Gastroesophageal sphincter (tissue), 4 donors: ENCODE data around the gene MORN5. TPM values are rescaled to one million over a fixed set of nuclear protein-coding genes. Genes with fewer than 3 reads are reported as not detected.

Experiments
- ATAC-seq: fragments of 150-250 bp; one replicate; pipeline ENCODE4 v1.9.1; 2016; ENCODE audit warnings: mild to moderate bottlenecking, moderate library complexity
- H3K27ac ChIP-seq, 4 donors: fragments of 200-600 bp; sonication (generic) in 3 of 4; 1 replicate in 3 of 4; 2 replicates in 1 of 4; pipeline ENCODE4 v1.5.1; 2016 to 2019
- H3K27me3 ChIP-seq: fragments of 200-600 bp; sonication (generic); one replicate; pipeline ENCODE4 v1.5.1; 2019
- H3K36me3 ChIP-seq, 2 donors: fragments of 200-600 bp; sonication (generic); one replicate each; pipeline ENCODE4 v1.5.1; 2019; ENCODE audit warnings: control low read depth in 1 of 2
- H3K4me1 ChIP-seq, 3 donors: fragments of 200-600 bp; sonication (generic); 1 replicate in 2 of 3; 2 replicates in 1 of 3; pipeline ENCODE4 v1.5.1; 2016 to 2019; ENCODE audit warnings: control low read depth in 2 of 3
- H3K4me3 ChIP-seq, 2 donors: fragments of 200-600 bp; sonication (generic); one replicate each; pipeline ENCODE4 v1.5.1; 2019; ENCODE audit warnings: mild to moderate bottlenecking in 1 of 2, moderate library complexity in 1 of 2
- H3K9me3 ChIP-seq, 3 donors: fragments of 200-600 bp; sonication (generic); one replicate each; pipeline ENCODE4 v1.5.1; 2017 to 2019; ENCODE audit warnings: control low read depth in 2 of 3
- EP300 ChIP-seq: sonication (generic); formaldehyde crosslinking; IDR thresholded peaks from one replicate; pipeline ENCODE4 v1.6.1; 2017; ENCODE audit warnings: antibody characterized with exemption, mild to moderate bottlenecking
- POLR2A ChIP-seq, 2 donors: fragments of 450-650 bp; IDR thresholded peaks; one replicate each; pipeline ENCODE4 v1.6.1; 2017; ENCODE audit warnings: antibody characterized with exemption in 2 of 2, mild to moderate bottlenecking in 2 of 2, moderate library complexity in 1 of 2
- POLR2AphosphoS5 ChIP-seq: sonication (generic); formaldehyde crosslinking; IDR thresholded peaks from one replicate; pipeline ENCODE4 v1.6.1; 2017; ENCODE audit warnings: antibody characterized with exemption
- WGBS, 2 donors: methylation state at CpG; one replicate each; pipeline ENCODE4 v1.1.5; 2018; ENCODE audit warnings: low coverage in 1 of 2; 5-methylcytosine and 5-hydroxymethylcytosine counted together
- total RNA-seq, 4 donors: library from RNA; depleted of rRNA; stranded (reverse); fragments of >200 nt; gene quantifications; one replicate each; pipeline ENCODE4 v1.1.0, GENCODE V29; 2016
- TF ChIP-seq, protein P1 (sequence below), 4 experiments: fragments of 200-600 bp in 2 of 4; fragments of 450-650 bp in 2 of 4; sonication (generic) in 1 of 4; IDR thresholded peaks; one replicate each; pipeline ENCODE4 v1.5.1; 2017 to 2019; ENCODE audit warnings: antibody characterized with exemption in 4 of 4, mild to moderate bottlenecking in 2 of 4, moderate library complexity in 2 of 4

Gene MORN5
- total RNA-seq, 4 donors from 2014 or later = 6.2 TPM; not detected in 3

DNA sequence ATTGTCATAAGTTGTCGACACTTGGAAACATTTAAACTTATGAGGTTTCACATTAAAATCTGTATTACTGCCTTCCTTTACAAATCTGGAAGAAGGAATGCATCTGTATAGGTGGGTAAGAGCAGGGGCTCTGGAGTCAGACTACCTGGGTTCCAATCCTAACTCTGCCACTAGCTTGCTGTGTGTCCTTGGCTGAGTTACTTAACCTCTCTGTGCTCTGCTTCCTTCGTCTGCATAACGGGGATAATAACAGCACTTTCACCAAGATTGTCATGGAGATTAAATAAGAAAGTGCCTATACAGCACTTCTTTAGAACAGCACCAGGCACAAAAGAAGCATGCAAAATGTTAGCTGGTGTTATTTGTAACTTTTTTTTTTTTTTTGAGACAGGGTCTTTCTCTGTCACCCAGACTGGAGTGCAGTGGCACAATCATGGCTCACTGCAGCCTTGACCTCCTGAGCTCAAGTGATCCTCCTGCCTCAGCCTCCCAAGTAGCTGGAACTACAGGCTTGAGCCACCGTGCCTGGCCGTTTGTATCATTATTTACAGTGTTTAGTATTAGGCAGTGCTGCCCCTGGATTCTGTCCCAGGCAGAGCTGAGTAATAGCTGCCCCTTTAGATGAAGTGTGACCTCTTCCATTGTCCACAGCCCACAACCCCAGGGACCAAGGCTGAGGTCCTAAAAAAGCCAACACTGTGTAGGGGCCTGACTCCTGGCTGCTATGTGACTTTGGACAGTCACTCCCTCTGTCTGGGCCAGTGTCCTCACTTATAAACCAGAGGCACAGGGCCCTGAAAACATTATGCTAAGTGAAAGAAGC lies 41.2 kb upstream of the MORN5 start:
- no peaks in the 10 kb centered on the region for H3K27me3 ChIP-seq
- peaks cover 0 to 8% (median 0%) of the 10 kb centered on the region in 3 donors for H3K4me1 ChIP-seq
- ATAC-seq = no peak
- no peaks in the 10 kb centered on the region for H3K9me3 ChIP-seq
- no peak overlapping the region for H3K4me3 ChIP-seq
- TF ChIP-seq POLR2A (IDR thresholded peaks at IDR 0.05) (no peak), POLR2AphosphoS5 (no peak)
- 70 to 72% methylated on average over 2 to 3 of the region's 5 CpGs for WGBS, 2 donors
- no peak overlapping the region for H3K27ac ChIP-seq
- H3K36me3 ChIP-seq = no peaks in the 10 kb centered on the region

DNA sequence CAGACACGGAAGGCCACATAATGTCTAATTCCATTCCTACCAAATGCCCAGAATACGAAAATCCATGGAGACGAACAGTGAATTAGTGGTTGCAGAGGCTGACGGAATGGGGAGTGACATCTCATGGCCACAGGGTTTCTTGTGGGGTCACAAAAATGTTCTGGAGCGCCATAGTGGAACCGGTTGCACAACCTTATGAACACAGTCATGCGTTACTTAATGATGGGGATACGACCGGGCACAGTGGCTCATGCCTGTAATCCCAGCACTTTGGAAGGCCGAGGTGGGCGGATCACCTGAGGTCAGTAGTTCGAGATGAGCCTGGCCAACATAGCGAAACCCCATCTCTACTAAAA lies 40.6 kb upstream of the MORN5 start:
- Histone ChIP-seq H3K27ac (no peak overlapping the region), H3K36me3 (no peaks in the 10 kb centered on the region), H3K4me3 (no peak overlapping the region), H3K27me3 (no peaks in the 10 kb centered on the region), H3K4me1 (peaks cover 0 to 8% (median 0%) of the 10 kb centered on the region in 3 donors), H3K9me3 (no peaks in the 10 kb centered on the region)
- ATAC-seq = no peak
- 87% methylated on average over 6 to 10 of the region's 13 CpGs for WGBS, 2 donors
- no peak for TF ChIP-seq POLR2AphosphoS5
- TF ChIP-seq EP300 = no peak
- no peak for TF ChIP-seq POLR2A (IDR thresholded peaks at IDR 0.05)
- TF ChIP-seq, protein P1, sequence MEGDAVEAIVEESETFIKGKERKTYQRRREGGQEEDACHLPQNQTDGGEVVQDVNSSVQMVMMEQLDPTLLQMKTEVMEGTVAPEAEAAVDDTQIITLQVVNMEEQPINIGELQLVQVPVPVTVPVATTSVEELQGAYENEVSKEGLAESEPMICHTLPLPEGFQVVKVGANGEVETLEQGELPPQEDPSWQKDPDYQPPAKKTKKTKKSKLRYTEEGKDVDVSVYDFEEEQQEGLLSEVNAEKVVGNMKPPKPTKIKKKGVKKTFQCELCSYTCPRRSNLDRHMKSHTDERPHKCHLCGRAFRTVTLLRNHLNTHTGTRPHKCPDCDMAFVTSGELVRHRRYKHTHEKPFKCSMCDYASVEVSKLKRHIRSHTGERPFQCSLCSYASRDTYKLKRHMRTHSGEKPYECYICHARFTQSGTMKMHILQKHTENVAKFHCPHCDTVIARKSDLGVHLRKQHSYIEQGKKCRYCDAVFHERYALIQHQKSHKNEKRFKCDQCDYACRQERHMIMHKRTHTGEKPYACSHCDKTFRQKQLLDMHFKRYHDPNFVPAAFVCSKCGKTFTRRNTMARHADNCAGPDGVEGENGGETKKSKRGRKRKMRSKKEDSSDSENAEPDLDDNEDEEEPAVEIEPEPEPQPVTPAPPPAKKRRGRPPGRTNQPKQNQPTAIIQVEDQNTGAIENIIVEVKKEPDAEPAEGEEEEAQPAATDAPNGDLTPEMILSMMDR (IDR thresholded peaks at IDR 0.05) = no peak

DNA sequence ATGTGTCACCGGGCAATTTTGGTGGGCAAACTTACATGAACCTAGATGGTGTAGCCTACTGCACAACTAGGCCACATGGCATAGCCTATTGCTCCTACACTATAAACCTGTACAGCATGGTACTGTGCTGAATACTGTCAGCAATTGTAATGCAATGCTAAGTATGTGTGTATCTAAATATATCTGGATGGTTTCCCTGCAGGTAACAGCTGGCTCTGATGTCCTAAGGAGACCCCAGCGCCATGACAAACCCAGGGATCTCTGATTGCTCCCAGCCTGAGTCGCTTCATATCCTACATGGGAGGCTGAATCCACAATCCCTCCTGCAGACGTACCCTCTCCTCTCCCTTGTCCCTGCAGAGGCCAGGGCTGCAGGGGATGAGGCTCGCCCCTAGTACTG lies 40.0 kb upstream of the MORN5 start:
- Histone ChIP-seq H3K27ac (no peak overlapping the region), H3K9me3 (no peaks in the 10 kb centered on the region), H3K27me3 (peaks cover 4% of the 10 kb centered on the region), H3K36me3 (no peaks in the 10 kb centered on the region), H3K4me1 (peaks cover 0 to 8% (median 0%) of the 10 kb centered on the region in 3 donors), H3K4me3 (no peak overlapping the region)
- TF ChIP-seq EP300 (no peak), POLR2A (IDR thresholded peaks at IDR 0.05) (no peak), POLR2AphosphoS5 (no peak)
- TF ChIP-seq, protein P1 (IDR thresholded peaks at IDR 0.05) = no peak
- 93 to 100% methylated on average over 1 to 4 of the region's 5 CpGs for WGBS, 2 donors
- no peak for ATAC-seq

DNA sequence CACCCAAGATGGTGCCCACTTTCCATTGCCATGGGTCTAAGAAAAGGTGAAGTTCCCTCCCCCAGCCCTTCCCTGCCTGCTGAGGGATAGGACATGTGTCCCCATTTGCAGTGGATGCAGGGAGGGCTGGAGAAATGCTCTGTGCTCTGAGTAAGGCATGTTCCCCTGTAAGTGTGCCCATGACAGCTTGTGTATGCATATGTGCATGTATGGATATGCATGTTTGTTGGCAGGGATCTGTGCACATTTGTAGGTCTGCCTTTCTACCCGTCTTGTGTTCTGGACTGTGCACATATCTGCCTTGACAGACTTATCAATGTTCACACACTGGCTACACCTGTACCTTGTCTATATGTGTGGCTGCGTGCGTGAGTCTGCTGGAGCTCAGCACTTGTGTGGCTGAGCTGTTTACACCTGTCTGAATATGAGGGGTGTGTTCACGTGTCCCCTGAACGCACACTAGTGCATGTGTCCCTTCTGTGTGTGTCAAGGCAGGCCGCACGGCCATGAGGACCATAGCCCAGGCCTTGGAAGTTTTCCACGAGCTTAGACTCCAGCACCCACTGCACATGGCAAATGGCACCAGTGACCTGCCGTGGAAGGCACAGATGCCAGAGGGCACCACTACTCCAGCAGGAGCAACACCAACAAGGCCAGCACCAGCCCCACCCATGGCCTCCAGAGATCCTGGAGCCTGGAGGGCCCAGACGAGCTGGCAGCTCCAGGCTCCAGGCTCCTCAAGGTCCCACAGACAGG lies 39.2 kb upstream of the MORN5 start:
- Histone ChIP-seq H3K4me1 (peaks cover 0 to 15% (median 2%) of the 10 kb centered on the region in 3 donors), H3K27me3 (peaks cover 10% of the 10 kb centered on the region), H3K36me3 (no peaks in the 10 kb centered on the region), H3K9me3 (no peaks in the 10 kb centered on the region), H3K4me3 (no peak overlapping the region), H3K27ac (no peak overlapping the region)
- no peak for ATAC-seq
- WGBS, 2 donors = 71 to 76% methylated on average over 5 to 6 of the region's 10 CpGs
- TF ChIP-seq POLR2A (IDR thresholded peaks at IDR 0.05) = no peak
- TF ChIP-seq POLR2AphosphoS5 = no peak
- no peak for TF ChIP-seq EP300
- TF ChIP-seq, protein P1 (IDR thresholded peaks at IDR 0.05) = no peak

DNA sequence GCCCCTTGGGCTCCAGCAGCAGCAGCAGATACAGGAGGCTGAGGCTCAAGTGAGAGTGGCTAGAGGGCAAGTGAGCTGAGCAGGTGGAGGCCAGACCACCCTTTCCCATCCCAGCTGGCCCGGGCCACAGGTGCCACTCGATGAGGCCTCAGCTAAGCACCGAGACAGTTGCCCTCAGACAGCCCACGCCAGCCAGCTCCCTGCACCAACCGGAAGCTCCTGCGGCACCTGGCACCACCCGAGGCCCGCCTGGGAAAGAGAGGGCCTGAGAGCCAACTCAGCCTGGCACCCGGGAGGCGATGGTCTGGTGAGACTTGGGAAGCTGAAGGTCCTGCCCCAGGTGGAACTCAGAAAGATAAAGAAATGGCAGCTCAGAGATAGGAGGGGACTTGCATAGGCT lies 38.3 kb upstream of the MORN5 start:
- Histone ChIP-seq H3K27ac (no peak overlapping the region), H3K9me3 (no peaks in the 10 kb centered on the region)

More for the DNA sequence above, 38.3 kb upstream of the MORN5 start:
- Histone ChIP-seq H3K4me3 (no peak overlapping the region), H3K4me1 (peaks cover 0 to 24% (median 10%) of the 10 kb centered on the region in 3 donors), H3K27me3 (peaks cover 19% of the 10 kb centered on the region), H3K36me3 (no peaks in the 10 kb centered on the region)
- TF ChIP-seq EP300 (no peak), POLR2A (IDR thresholded peaks at IDR 0.05) (no peak), POLR2AphosphoS5 (no peak)
- TF ChIP-seq, protein P1 (IDR thresholded peaks at IDR 0.05) = no peak
- WGBS, 2 donors = 100% methylated on average over 1 of the region's 10 CpGs; no CpG with 5 or more reads in 1 of the 2 donors
- ATAC-seq = no peak
